GM23338 (cell line): ENCODE measurements around the gene TBC1D2B. TPM values are rescaled to one million over a fixed set of nuclear protein-coding genes. Genes with fewer than 3 reads are reported as not detected.

Experiments
- ATAC-seq: fragments of 200-7000 bp; cut with Tn5 transposase; 3 replicates; pipeline ENCODE4 v1.9.1; 2020
- DNase-seq: peaks from one replicate; pipeline ENCODE4 v3.0.0-alpha.2; 2015; ENCODE audit warnings: low spot score
- H2AFZ ChIP-seq: fragments of 200-600 bp; sonication (generic); 2 replicates; pipeline ENCODE4 v1.8.0; 2016; ENCODE audit warnings: antibody characterized with exemption, mild to moderate bottlenecking, moderate library complexity
- H3F3A ChIP-seq: fragments of 200-600 bp; sonication (generic); replicated peaks from 2 replicates; pipeline ENCODE4 v1.8.0; 2017; ENCODE audit warnings: antibody characterized with exemption, mixed run types, low read depth
- H3K27ac ChIP-seq: fragments of 200-600 bp; sonication (generic); 2 replicates; pipeline ENCODE4 v1.6.1; 2016; ENCODE audit warnings: low read depth
- H3K27me3 ChIP-seq: fragments of 200-600 bp; sonication (generic); 2 replicates; pipeline ENCODE4 v1.8.0; 2016; ENCODE audit warnings: mild to moderate bottlenecking, mixed run types, moderate library complexity; ENCODE audit not compliant: insufficient read depth
- H3K36me3 ChIP-seq: fragments of 200-600 bp; sonication (generic); 2 replicates; pipeline ENCODE4 v1.8.0; 2016; ENCODE audit warnings: mild to moderate bottlenecking; ENCODE audit not compliant: insufficient read depth
- H3K4me1 ChIP-seq: fragments of 200-600 bp; sonication (generic); 2 replicates; pipeline ENCODE4 v1.8.0; 2016; ENCODE audit warnings: mild to moderate bottlenecking, moderate library complexity; ENCODE audit not compliant: insufficient read depth
- H3K4me2 ChIP-seq: fragments of 200-600 bp; sonication (generic); 2 replicates; pipeline ENCODE4 v1.7.1; 2017; ENCODE audit warnings: mixed run types
- H3K4me3 ChIP-seq: fragments of 200-600 bp; sonication (generic); 2 replicates; pipeline ENCODE4 v1.6.1; 2016; ENCODE audit warnings: mixed run types
- H3K79me2 ChIP-seq: fragments of 200-600 bp; sonication (generic); replicated peaks from 2 replicates; pipeline ENCODE4 v1.8.0; 2017; ENCODE audit warnings: mild to moderate bottlenecking; ENCODE audit not compliant: insufficient read depth
- H3K9me2 ChIP-seq: fragments of 200-600 bp; sonication (generic); 2 replicates; pipeline ENCODE4 v1.8.0; 2017; ENCODE audit not compliant: insufficient read depth
- H4K20me1 ChIP-seq: fragments of 200-600 bp; sonication (generic); replicated peaks from 2 replicates; pipeline ENCODE4 v1.8.0; 2017; ENCODE audit warnings: mild to moderate bottlenecking; ENCODE audit not compliant: insufficient read depth
- H3K27ac Mint-ChIP-seq: 2 replicates; pipeline ENCODE4 v1.8.0; 2020; ENCODE audit warnings: inconsistent platforms, mild to moderate bottlenecking, moderate library complexity, mixed read lengths
- H3K27me3 Mint-ChIP-seq: 3 replicates; pipeline ENCODE4 v1.8.0; 2022; ENCODE audit warnings: low read depth, mild to moderate bottlenecking, moderate library complexity, mixed read lengths, inconsistent platforms; ENCODE audit not compliant: insufficient read depth, poor library complexity
- H3K36me3 Mint-ChIP-seq: 3 replicates; pipeline ENCODE4 v1.8.0; 2021; ENCODE audit warnings: low read depth, mild to moderate bottlenecking, inconsistent platforms, moderate library complexity, mixed read lengths
- H3K4me1 Mint-ChIP-seq: 3 replicates; pipeline ENCODE4 v1.8.0; 2020; ENCODE audit warnings: mild to moderate bottlenecking, inconsistent platforms, mixed read lengths
- H3K4me3 Mint-ChIP-seq: 3 replicates; pipeline ENCODE4 v1.8.0; 2021; ENCODE audit warnings: moderate library complexity, mild to moderate bottlenecking, inconsistent platforms, mixed read lengths
- H3K9me3 Mint-ChIP-seq: 3 replicates; pipeline ENCODE4 v1.8.0; 2020; ENCODE audit warnings: moderate library complexity, mild to moderate bottlenecking, inconsistent platforms, mixed read lengths
- EZH2 ChIP-seq: fragments of 200-600 bp; sonication (generic); IDR thresholded peaks from one replicate; pipeline ENCODE4 v1.8.0; 2017; ENCODE audit warnings: antibody characterized with exemption, mild to moderate bottlenecking, low read depth; ENCODE audit not compliant: unreplicated experiment
- EZH2phosphoT487 ChIP-seq: fragments of 200-600 bp; sonication (generic); IDR thresholded peaks from one replicate; pipeline ENCODE4 v1.8.1; 2018; ENCODE audit warnings: antibody characterized with exemption; ENCODE audit not compliant: unreplicated experiment
- NANOG ChIP-seq: IDR thresholded peaks from 2 replicates; pipeline ENCODE4 v1.6.1; 2016; ENCODE audit warnings: antibody characterized with exemption, borderline replicate concordance
- STAT1 ChIP-seq: IDR thresholded peaks from one replicate; pipeline ENCODE4 v1.6.1; 2016; ENCODE audit warnings: antibody characterized with exemption; ENCODE audit not compliant: unreplicated experiment
- ZNF331 ChIP-seq: fragments of 250-450 bp; sonication (Bioruptor Pico); IDR thresholded peaks from 2 replicates; pipeline ENCODE4 v1.5.0; 2020; ENCODE audit warnings: low read depth, mild to moderate bottlenecking, moderate library complexity
- ZNF462 ChIP-seq: fragments of 250-450 bp; sonication (Bioruptor Pico); IDR thresholded peaks from 2 replicates; pipeline ENCODE4 v1.5.0; 2020; ENCODE audit warnings: mild to moderate bottlenecking, moderate library complexity
- polyA plus RNA-seq: library from polyadenylated mRNA; unstranded; fragments of >200 nt; fragmentation: Nextera tagmentation; extraction: Ambion mirVana; gene quantifications from 2 replicates; pipeline ENCODE4 v1.2.1, GENCODE V29; 2016
- total RNA-seq: library from RNA; depleted of rRNA; stranded (reverse); fragments of >200 nt; shearing (Covaris generic); gene quantifications from 2 replicates; pipeline ENCODE4 v1.2.3, GENCODE V29; 2014

TBC1D2B gene
- total and polyA plus RNA-seq, 2 experiments from 2014 or later = 3.6 to 17.8 TPM

GRCh38 chr15:78035321-78035751, 42.2 kb downstream of the TBC1D2B start:
- ATAC-seq = no peak
- no peak for DNase-seq
- Mint-ChIP-seq H3K9me3 (no peaks in the 10 kb centered on the region), H3K27me3 (peaks cover 2% of the 10 kb centered on the region), H3K27ac (no peak overlapping the region), H3K36me3 (no peaks in the 10 kb centered on the region), H3K4me3 (no peak overlapping the region), H3K4me1 (peaks cover 14% of the 10 kb centered on the region)
- H3K4me2 ChIP-seq = no peak overlapping the region
- H2AFZ ChIP-seq = no peak overlapping the region
- no peaks in the 10 kb centered on the region for H3K79me2 ChIP-seq
- no peak for TF ChIP-seq ZNF462 (CRISPR knock-in tag)
- no peak for TF ChIP-seq ZNF331
- TF ChIP-seq NANOG = no peak
- no peaks in the 10 kb centered on the region for H3K4me1 ChIP-seq
- no peaks in the 10 kb centered on the region for H3K27me3 ChIP-seq
- no peak overlapping the region for H3K27ac ChIP-seq
- H4K20me1 ChIP-seq = no peaks in the 10 kb centered on the region
- no peaks in the 10 kb centered on the region for H3F3A ChIP-seq
- no peaks in the 10 kb centered on the region for H3K36me3 ChIP-seq
- no peaks in the 10 kb centered on the region for H3K9me2 ChIP-seq
- no peak overlapping the region for H3K4me3 ChIP-seq

GRCh38 chr15:78034495-78035191, 42.9 kb downstream of the TBC1D2B start:
- no peak overlapping the region for H3K27ac ChIP-seq
- peak; percentile 28; the same call in 2 of the 3 replicates for ATAC-seq
- no peak for DNase-seq
- TF ChIP-seq EZH2 (no peak), ZNF462 (CRISPR knock-in tag) (no peak), STAT1 (no peak), EZH2phosphoT487 (no peak)

More at GRCh38 chr15:78034495-78035191, 42.9 kb downstream of the TBC1D2B start:
- no peaks in the 10 kb centered on the region for H4K20me1 ChIP-seq
- H3K27ac Mint-ChIP-seq = peak overlapping the region; percentile 42; the same call in 1 of the 2 replicates
- H3K27me3 Mint-ChIP-seq = peaks cover 2% of the 10 kb centered on the region
- H3K36me3 Mint-ChIP-seq = no peaks in the 10 kb centered on the region
- H3K4me1 ChIP-seq = no peaks in the 10 kb centered on the region
- no peak overlapping the region for H3K4me2 ChIP-seq
- H3K4me3 Mint-ChIP-seq = no peak overlapping the region
- H3K4me3 ChIP-seq = no peak overlapping the region
- H3K9me3 Mint-ChIP-seq = no peaks in the 10 kb centered on the region
- H3K9me2 ChIP-seq = no peaks in the 10 kb centered on the region
- no peak overlapping the region for H2AFZ ChIP-seq
- H3K27me3 ChIP-seq = no peaks in the 10 kb centered on the region
- peaks cover 14% of the 10 kb centered on the region for H3K4me1 Mint-ChIP-seq
- no peaks in the 10 kb centered on the region for H3F3A ChIP-seq
- H3K36me3 ChIP-seq = no peaks in the 10 kb centered on the region
- no peaks in the 10 kb centered on the region for H3K79me2 ChIP-seq
